ENCODE measurements around the gene PDZD4.

Gene PDZD4

DNA sequence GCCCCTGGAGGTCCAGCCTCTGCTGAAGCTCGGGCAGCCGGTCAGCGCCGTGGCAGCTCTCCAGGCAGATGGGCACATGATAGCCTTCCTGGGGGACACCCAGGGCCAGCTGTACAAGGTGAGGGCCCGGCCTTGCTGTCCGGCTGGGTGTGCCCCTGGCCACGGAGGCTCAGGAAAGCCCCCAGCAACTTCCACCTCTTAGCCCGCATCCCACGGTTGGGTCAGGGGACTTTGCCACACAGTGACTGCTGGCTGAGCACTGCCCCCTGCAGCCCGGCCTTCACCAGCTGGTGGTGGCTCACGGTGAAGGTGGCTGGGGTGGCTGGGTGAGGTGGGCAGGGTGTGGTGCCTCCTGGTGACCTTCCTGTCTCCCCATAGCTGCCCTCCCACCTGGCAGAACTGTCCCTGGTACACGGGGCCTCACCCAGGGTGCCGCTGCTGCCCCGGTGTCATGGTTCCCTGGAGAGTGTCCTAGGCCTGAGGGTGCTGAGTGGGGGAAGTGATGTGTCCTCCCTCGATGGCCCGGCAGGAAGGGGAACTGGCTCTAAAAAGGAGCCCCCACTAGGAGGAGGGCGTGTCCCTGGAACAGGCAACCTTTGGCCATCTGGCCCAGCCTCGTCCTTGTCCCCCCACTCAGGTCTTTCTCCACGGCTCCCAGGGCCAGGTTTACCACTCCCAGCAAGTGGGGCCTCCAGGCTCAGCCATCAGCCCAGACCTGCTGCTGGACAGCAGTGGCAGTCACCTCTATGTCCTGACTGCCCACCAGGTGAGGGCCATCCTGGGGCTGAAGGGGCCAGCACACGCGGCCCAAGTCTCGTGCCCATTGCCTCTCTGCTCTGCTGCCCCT is 61.8 kb downstream of the PDZD4 start:
- DNase-seq (ENCODE audit: low read depth) = no peak
- TF ChIP-seq, protein P1, sequence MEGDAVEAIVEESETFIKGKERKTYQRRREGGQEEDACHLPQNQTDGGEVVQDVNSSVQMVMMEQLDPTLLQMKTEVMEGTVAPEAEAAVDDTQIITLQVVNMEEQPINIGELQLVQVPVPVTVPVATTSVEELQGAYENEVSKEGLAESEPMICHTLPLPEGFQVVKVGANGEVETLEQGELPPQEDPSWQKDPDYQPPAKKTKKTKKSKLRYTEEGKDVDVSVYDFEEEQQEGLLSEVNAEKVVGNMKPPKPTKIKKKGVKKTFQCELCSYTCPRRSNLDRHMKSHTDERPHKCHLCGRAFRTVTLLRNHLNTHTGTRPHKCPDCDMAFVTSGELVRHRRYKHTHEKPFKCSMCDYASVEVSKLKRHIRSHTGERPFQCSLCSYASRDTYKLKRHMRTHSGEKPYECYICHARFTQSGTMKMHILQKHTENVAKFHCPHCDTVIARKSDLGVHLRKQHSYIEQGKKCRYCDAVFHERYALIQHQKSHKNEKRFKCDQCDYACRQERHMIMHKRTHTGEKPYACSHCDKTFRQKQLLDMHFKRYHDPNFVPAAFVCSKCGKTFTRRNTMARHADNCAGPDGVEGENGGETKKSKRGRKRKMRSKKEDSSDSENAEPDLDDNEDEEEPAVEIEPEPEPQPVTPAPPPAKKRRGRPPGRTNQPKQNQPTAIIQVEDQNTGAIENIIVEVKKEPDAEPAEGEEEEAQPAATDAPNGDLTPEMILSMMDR (IDR thresholded peaks at IDR 0.05; ENCODE audit: low read length, missing control alignments) = no peak
- H3K4me3 ChIP-seq (replicated peaks; ENCODE audit: low read depth, low read length) = no peak overlapping the region

- no peak overlapping the region for H3K4me3 ChIP-seq (replicated peaks; ENCODE audit: low read depth, low read length)
- no peak for DNase-seq (ENCODE audit: low read depth)
- TF ChIP-seq, protein P1 (IDR thresholded peaks at IDR 0.05; ENCODE audit: low read length, missing control alignments) = no peak
These were observed 62.7 kb downstream of the PDZD4 start for GRCh38 chrX:153767674-153768055.

- DNase-seq (ENCODE audit: low read depth) = no peak
- TF ChIP-seq, protein P1 (IDR thresholded peaks at IDR 0.05; ENCODE audit: low read length, missing control alignments) = no peak
- H3K4me3 ChIP-seq (replicated peaks; ENCODE audit: low read depth, low read length) = no peak overlapping the region
These were observed 63.3 kb downstream of the PDZD4 start for GRCh38 chrX:153766871-153767673.

GRCh38 chrX:153766098-153766817 is 64.1 kb downstream of the PDZD4 start:
- DNase-seq (ENCODE audit: low read depth) = peak; percentile 63
- peak overlapping the region; percentile 55 for H3K4me3 ChIP-seq (replicated peaks; ENCODE audit: low read depth, low read length)
- TF ChIP-seq, protein P1 (IDR thresholded peaks at IDR 0.05; ENCODE audit: low read length, missing control alignments) = no peak

DNA sequence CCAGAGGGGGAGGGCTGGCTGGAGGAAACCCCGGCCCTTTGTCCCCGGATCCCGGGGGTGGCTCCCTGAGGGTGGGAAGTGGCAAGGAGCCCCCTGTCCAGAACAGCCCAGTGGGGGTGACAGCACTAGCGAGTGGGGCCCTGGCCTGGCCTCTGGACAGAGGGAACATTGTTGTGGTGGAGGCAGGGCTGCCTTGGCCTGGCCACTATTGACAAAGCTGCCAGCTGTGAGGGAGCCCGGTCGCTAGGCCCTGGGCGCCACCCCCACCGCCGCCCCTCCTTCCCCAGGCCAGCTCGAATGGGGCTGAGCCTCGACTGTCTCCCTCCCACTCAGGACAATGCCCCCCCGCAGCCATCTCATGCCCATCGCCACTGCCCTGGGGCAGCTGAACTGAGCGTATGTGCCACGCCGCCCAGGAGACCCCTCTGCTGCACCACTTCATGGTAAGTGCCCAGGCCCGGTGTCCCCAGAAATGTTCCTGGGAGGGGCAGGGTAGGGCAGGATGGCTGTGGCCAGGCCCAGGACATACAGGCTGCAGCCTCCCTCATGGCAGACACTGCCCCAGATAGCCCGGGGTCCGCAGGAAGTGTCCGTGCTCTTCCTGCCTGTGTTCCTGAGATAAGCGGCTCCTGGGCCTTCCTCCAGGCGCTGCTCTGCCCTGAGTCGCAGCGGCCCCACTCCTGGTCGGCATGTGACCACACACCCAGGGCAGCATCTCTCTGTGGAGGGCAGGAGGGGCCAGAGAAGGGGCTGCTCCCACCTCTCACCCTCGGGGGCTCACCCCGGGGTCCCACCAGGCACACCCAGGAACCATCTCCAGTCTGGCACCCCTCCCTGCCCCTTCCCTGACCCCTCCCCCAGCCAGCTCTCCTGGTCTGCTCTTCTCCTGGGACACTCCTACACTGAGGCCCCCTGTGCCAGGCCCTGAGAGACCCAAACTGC is 64.9 kb downstream of the PDZD4 start:
- DNase-seq (ENCODE audit: low read depth) = peak; percentile 12
- peak overlapping the region; percentile 55 for H3K4me3 ChIP-seq (replicated peaks; ENCODE audit: low read depth, low read length)
- TF ChIP-seq, protein P1 (IDR thresholded peaks at IDR 0.05; ENCODE audit: low read length, missing control alignments) = no peak

- peak overlapping the region; percentile 55 for H3K4me3 ChIP-seq (replicated peaks; ENCODE audit: low read depth, low read length)
These were observed 65.6 kb downstream of the PDZD4 start for GRCh38 chrX:153764786-153765137.

More at GRCh38 chrX:153764786-153765137, 65.6 kb downstream of the PDZD4 start:
- TF ChIP-seq, protein P1 (IDR thresholded peaks at IDR 0.05; ENCODE audit: low read length, missing control alignments) = no peak
- no peak for DNase-seq (ENCODE audit: low read depth)

Data from fibroblast of pulmonary artery (primary cell).